ENCODE data around the gene HMX3. TPM values are rescaled to one million over a fixed set of nuclear protein-coding genes. Genes with fewer than 3 reads are reported as not detected.
A peak's percentile ranks its signal among the peaks of the same experiment; 100 is the strongest.

HMX3 gene
- total RNA-seq, 2 donors from 2014 or later: not detected

DNA sequence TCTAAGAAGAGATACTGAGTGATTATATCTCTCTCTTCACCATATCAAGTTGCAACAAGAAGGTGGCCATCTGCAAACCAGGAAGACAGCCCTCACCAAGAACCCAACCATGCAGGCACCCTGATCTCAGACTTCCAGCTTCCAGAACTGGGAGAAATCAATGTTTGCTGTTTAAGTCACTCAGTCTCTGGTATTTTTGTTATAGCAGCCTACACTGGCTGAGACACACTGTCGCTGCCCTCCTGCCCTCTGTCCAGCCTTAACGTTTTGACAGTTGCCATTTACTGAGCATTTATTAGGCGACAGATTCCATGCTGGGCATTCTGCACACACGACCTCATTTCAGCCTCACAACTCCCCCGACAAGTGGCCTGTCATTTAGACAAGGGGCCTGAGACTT is 9.5 kb upstream of the HMX3 start:
- 63 to 64% methylated on average over 5 of the region's 5 CpGs for WGBS, 2 donors
- Histone ChIP-seq H3K4me1 (no peaks in the 10 kb centered on the region), H3K27me3 (no peaks in the 10 kb centered on the region), H3K9me3 (no peaks in the 10 kb centered on the region), H3K27ac (no peak overlapping the region), H3K36me3 (replicated peaks in 1 of 2; ENCODE audit: insufficient read depth in 1 of 2, low read depth in 2 of 2) (no peaks in the 10 kb centered on the region), H3K4me3 (no peak overlapping the region)
- intact Hi-C loops (cut with DNase I): no loop called here
- TF ChIP-seq POLR2A (IDR thresholded peaks at IDR 0.05) (no peak), CTCF (IDR thresholded peaks at IDR 0.05) (no peak)
- ATAC-seq (no peak), DNase-seq (no peak)

GRCh38 chr10:123129618-123130271 is 6.0 kb upstream of the HMX3 start:
- DNase-seq: no peak
- no peak overlapping the region for H3K27ac ChIP-seq
- no peak overlapping the region for H3K4me3 ChIP-seq
- H3K4me1 ChIP-seq: peaks cover 22% of the 10 kb centered on the region
- H3K9me3 ChIP-seq: no peaks in the 10 kb centered on the region
- peaks cover 0 to 13% of the 10 kb centered on the region in 2 donors for H3K27me3 ChIP-seq
- no peak for ATAC-seq
- no peak for TF ChIP-seq CTCF (IDR thresholded peaks at IDR 0.05)
- no peak for TF ChIP-seq POLR2A (IDR thresholded peaks at IDR 0.05)
- intact Hi-C loops (cut with DNase I): loop anchor here (5.0 kb wide), 1 partner anchor 433 kb away; no protein-coding TSS in a partner anchor
- 45 to 71% methylated on average over 4 of the region's 4 CpGs for WGBS, 2 donors
- no peaks in the 10 kb centered on the region for H3K36me3 ChIP-seq (replicated peaks in 1 of 2; ENCODE audit: insufficient read depth in 1 of 2, low read depth in 2 of 2)

DNA sequence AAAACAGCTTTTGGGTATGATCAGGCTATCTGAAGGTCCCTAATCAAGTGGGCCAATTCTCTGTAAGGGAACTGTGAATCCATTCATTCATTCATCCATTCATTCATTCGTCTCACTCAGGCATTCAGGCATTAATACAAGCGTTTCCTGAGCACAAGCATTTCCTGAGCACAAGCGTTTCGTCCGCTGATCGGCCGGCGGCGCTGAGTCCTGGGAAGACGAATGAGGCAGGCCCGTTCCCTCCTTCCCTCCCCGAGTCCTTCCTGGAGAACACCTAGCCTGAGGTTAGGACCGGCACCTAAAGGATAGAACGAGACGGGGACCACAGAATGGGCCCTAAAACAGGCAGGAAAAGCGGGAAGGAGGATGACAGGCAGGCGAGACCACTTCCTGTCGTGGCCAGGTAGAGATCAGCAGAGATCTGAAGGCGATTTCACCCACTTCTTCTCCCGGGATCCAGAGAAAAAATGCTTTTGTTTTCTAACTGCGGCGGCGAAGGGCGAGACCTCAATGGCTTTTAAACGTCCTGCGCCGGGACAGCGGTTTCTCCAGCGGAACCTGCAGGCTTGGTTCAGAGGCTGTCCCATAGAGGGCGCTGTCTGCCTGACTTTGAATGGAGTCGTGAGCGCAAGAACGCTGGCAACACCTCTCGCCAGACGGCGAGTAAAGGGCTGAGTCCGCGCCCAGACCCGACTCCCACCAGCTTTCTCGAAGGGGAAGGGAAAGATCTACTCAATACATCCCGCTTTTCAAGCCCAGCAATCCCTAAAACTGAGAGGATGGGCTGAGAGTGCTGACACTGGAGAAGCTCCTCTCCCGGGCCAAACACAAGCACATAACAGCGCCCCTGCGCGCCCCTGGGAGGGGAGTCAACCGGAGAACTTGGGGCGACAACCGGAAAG is 2.9 kb upstream of the HMX3 start:
- H3K4me3 ChIP-seq: no peak overlapping the region
- H3K9me3 ChIP-seq: no peaks in the 10 kb centered on the region
- no peaks in the 10 kb centered on the region for H3K36me3 ChIP-seq (replicated peaks in 1 of 2; ENCODE audit: insufficient read depth in 1 of 2, low read depth in 2 of 2)
- DNase-seq: peak; percentile 87 to 90 (median 87)
- H3K27ac ChIP-seq: no peak overlapping the region
- 5 to 6% methylated on average over 27 to 48 of the region's 48 CpGs for WGBS, 2 donors
- H3K4me1 ChIP-seq: peaks cover 52% of the 10 kb centered on the region
- ATAC-seq: peak; percentile 83
- peaks cover 0 to 40% of the 10 kb centered on the region in 2 donors for H3K27me3 ChIP-seq
- intact Hi-C loops (cut with DNase I): loop anchor here (5.0 kb wide), 1 partner anchor 429 kb away; no protein-coding TSS in a partner anchor
- TF ChIP-seq POLR2A (IDR thresholded peaks at IDR 0.05) (no peak), CTCF (IDR thresholded peaks at IDR 0.05) (peak; percentile 83 to 95 (median 89))

GRCh38 chr10:123133541-123134342 is 2.0 kb upstream of the HMX3 start:
- intact Hi-C loops (cut with DNase I): loop anchor here (5.0 kb wide), 1 partner anchor 429 kb away; no protein-coding TSS in a partner anchor
- H3K4me3 ChIP-seq: no peak overlapping the region

More at GRCh38 chr10:123133541-123134342, 2.0 kb upstream of the HMX3 start:
- WGBS, 2 donors: 5 to 8% methylated on average over 26 to 40 of the region's 40 CpGs
- ATAC-seq (no peak), DNase-seq (no peak)
- H3K27me3 ChIP-seq: peaks cover 6 to 48% of the 10 kb centered on the region in 2 donors
- TF ChIP-seq POLR2A (IDR thresholded peaks at IDR 0.05): no peak
- TF ChIP-seq CTCF (IDR thresholded peaks at IDR 0.05): no peak
- no peaks in the 10 kb centered on the region for H3K9me3 ChIP-seq
- H3K27ac ChIP-seq: no peak overlapping the region
- no peaks in the 10 kb centered on the region for H3K36me3 ChIP-seq (replicated peaks in 1 of 2; ENCODE audit: insufficient read depth in 1 of 2, low read depth in 2 of 2)
- peaks cover 53% of the 10 kb centered on the region for H3K4me1 ChIP-seq
